ENCODE data around the gene CDK19. TPM values are rescaled to one million over a fixed set of nuclear protein-coding genes. Genes with fewer than 3 reads are reported as not detected.

The CDK19 gene

DNA sequence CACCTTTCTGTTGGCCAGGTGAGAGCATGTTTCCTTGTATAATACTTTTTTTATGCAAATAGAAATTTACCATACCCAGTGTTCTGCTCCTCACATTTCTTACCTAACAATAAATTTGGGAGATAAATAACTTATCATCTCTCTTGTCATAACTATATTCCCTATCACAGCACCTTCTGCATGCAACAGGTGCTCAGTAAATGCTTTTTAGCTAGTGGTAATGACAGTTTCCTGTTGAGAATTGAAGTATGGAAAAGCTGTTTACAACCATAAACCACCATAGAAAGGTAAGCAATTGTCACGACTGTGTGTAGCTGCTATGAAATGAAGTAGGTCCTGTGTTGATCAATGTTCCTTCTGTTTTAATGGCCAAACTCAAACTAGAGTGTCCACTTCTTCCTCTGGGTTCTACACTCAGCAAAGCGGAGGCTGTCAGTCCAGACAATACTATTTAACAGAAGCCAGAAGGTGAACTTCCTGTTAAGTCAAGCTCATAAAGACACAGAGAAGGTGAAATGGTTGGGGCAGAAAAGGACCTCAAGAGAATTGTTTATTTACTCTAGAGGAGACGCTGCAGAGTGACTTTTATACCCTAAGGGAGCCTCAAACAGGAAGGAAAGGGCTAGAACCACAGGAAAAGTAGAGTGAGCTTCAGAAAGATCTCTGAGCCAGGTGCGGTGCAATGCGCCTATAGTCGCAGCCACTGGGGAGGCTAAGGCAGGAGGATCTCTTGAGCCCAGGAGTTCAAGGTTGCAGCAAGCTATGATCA, 254.8 kb downstream of the CDK19 start:
- Histone ChIP-seq H2AK5ac (ENCODE audit: low read depth, low read length) (no peak overlapping the region), H2BK120ac (ENCODE audit: low read depth, low read length) (no peak overlapping the region), H3K14ac (ENCODE audit: low read length) (no peak overlapping the region), H3K9ac (ENCODE audit: low read depth, low read length, poor library complexity) (no peak overlapping the region), H3K27ac (replicated peaks; ENCODE audit: low read length) (no peak overlapping the region), H3K9me3 (replicated peaks in 1 of 2; ENCODE audit: control insufficient read depth in 2 of 2, insufficient read depth in 1 of 2, low read depth in 1 of 2, low read length in 2 of 2) (no peaks in the 10 kb centered on the region), H4K8ac (ENCODE audit: low read depth, low read length) (no peak overlapping the region), H2BK5ac (ENCODE audit: low read length) (no peak overlapping the region), H2BK12ac (ENCODE audit: low read length) (no peak overlapping the region), H3K4me1 (ENCODE audit: control insufficient read depth in 2 of 2, insufficient read depth in 1 of 2, low read depth in 1 of 2, low read length in 2 of 2) (peaks cover 0 to 3% of the 10 kb centered on the region in 2 donors), H3K4me2 (ENCODE audit: insufficient read depth, low read length, poor library complexity, severe bottlenecking) (no peak overlapping the region), H3K79me1 (ENCODE audit: low read depth, low read length) (no peaks in the 10 kb centered on the region), H4K91ac (ENCODE audit: low read depth, low read length, poor library complexity) (no peak overlapping the region), H3K23ac (ENCODE audit: low read depth, low read length, poor library complexity) (no peak overlapping the region), H3K18ac (ENCODE audit: low read length) (no peak overlapping the region), H3K27me3 (ENCODE audit: control insufficient read depth in 3 of 3, insufficient read depth in 3 of 3, low read depth in 1 of 3, low read length in 3 of 3) (no peaks in the 10 kb centered on the region), H3K36me3 (replicated peaks in 1 of 2; ENCODE audit: control insufficient read depth in 2 of 2, insufficient read depth in 2 of 2, low read length in 2 of 2) (no peaks in the 10 kb centered on the region), H2BK15ac (ENCODE audit: low read length) (no peak overlapping the region), H3K4me3 (ENCODE audit: low read length in 2 of 2) (no peak overlapping the region), H3K4ac (ENCODE audit: low read length) (no peak overlapping the region), H2AFZ (ENCODE audit: low read length) (no peak overlapping the region)
- WGBS, 2 donors (ENCODE audit: extremely low coverage in 2 of 2, insufficient read length in 2 of 2, insufficient replicate concordance in 1 of 2), result no CpG with 5 or more reads among the region's 6 CpGs
- no peak for DNase-seq (ENCODE audit: low spot score)

Small RNAs within 50 kb of the gene (small RNA-seq; reads per million reads assigned to genes)
- gene RNU6-1115P (ENCODE audit: insufficient read depth) (not detected), gene RNU6-957P (ENCODE audit: insufficient read depth) (not detected), gene SNORA40C (ENCODE audit: insufficient read depth) (not detected)

Measured in neuronal stem cell (in vitro differentiated cells).